HG03066 (cell line): ENCODE results near the gene RAD18.

Experiments
- ATAC-seq: cut with Tn5 transposase; IDR thresholded peaks from one replicate; pipeline ENCODE4 v1.9.1; 2021; ENCODE audit warnings: low read depth; ENCODE audit not compliant: unreplicated experiment

RAD18 gene

GRCh38 chr3:8870134-8870533 is 93.1 kb downstream of the RAD18 start:
- ATAC-seq, result no peak

- no peak for ATAC-seq
These were observed 93.7 kb downstream of the RAD18 start for GRCh38 chr3:8869613-8870012.

GRCh38 chr3:8868996-8869395 is 94.3 kb downstream of the RAD18 start:
- ATAC-seq, result no peak

- no peak for ATAC-seq
These were observed 95.6 kb downstream of the RAD18 start for GRCh38 chr3:8867646-8868045.

- ATAC-seq, result no peak
These were observed 97.6 kb downstream of the RAD18 start for GRCh38 chr3:8865697-8866096.

- no peak for ATAC-seq
These were observed 98.6 kb downstream of the RAD18 start for GRCh38 chr3:8864402-8865350.

- ATAC-seq, result no peak
These were observed 99.4 kb downstream of the RAD18 start for GRCh38 chr3:8863891-8864290.

GRCh38 chr3:8857720-8858367 is 105.4 kb downstream of the RAD18 start:
- ATAC-seq, result no peak

GRCh38 chr3:8856721-8857120 is 106.6 kb downstream of the RAD18 start:
- no peak for ATAC-seq

- no peak for ATAC-seq
These were observed 107.2 kb downstream of the RAD18 start for GRCh38 chr3:8856071-8856470.

- ATAC-seq, result no peak
These were observed 108.6 kb downstream of the RAD18 start for GRCh38 chr3:8854656-8855055.

GRCh38 chr3:8853081-8853480 is 110.2 kb downstream of the RAD18 start:
- ATAC-seq, result no peak

- ATAC-seq, result no peak
These were observed 110.8 kb downstream of the RAD18 start for GRCh38 chr3:8852511-8852910.

GRCh38 chr3:8851703-8852102 is 111.6 kb downstream of the RAD18 start:
- no peak for ATAC-seq

- ATAC-seq, result no peak
These were observed 114.6 kb downstream of the RAD18 start for GRCh38 chr3:8848696-8849131.

GRCh38 chr3:8847317-8847716 is 116.0 kb downstream of the RAD18 start:
- ATAC-seq, result no peak

- no peak for ATAC-seq
These were observed 117.1 kb downstream of the RAD18 start for GRCh38 chr3:8846176-8846575.

- ATAC-seq, result no peak
These were observed 117.6 kb downstream of the RAD18 start for GRCh38 chr3:8845641-8846040.

GRCh38 chr3:8843347-8843746 is 119.9 kb downstream of the RAD18 start:
- ATAC-seq, result no peak

GRCh38 chr3:8842293-8842692 is 121.0 kb downstream of the RAD18 start:
- no peak for ATAC-seq

- ATAC-seq, result no peak
These were observed 121.8 kb downstream of the RAD18 start for GRCh38 chr3:8841472-8841871.

- no peak for ATAC-seq
These were observed 122.7 kb downstream of the RAD18 start for GRCh38 chr3:8840556-8840955.
